HG03060 (cell line): ENCODE data around the gene VSNL1.
"Not testable (repeated sequence)": the region's sequence is repeated elsewhere in the genome, so short reads cannot be mapped to it uniquely, and the experiment has no call there.

ENCODE experiments used
- ATAC-seq: cut with Tn5 transposase; IDR thresholded peaks from one replicate; pipeline ENCODE4 v1.9.1; 2021; ENCODE audit warnings: low read depth, moderate number of reproducible peaks; ENCODE audit not compliant: unreplicated experiment

The VSNL1 gene

GRCh38 chr2:17541531-17541950 lies 1.0 kb downstream of the VSNL1 start:
- ATAC-seq = no peak

GRCh38 chr2:17542471-17542870 lies 2.0 kb downstream of the VSNL1 start:
- ATAC-seq = no peak

- ATAC-seq = no peak
These were observed 2.7 kb downstream of the VSNL1 start for GRCh38 chr2:17543131-17543660.

GRCh38 chr2:17543848-17544247 lies 3.4 kb downstream of the VSNL1 start:
- no peak for ATAC-seq

GRCh38 chr2:17544256-17544655 lies 3.8 kb downstream of the VSNL1 start:
- ATAC-seq = no peak

GRCh38 chr2:17545680-17546613 lies 5.5 kb downstream of the VSNL1 start:
- no peak for ATAC-seq

GRCh38 chr2:17547237-17547636 lies 6.7 kb downstream of the VSNL1 start:
- ATAC-seq = no peak

GRCh38 chr2:17547737-17548136 lies 7.2 kb downstream of the VSNL1 start:
- no peak for ATAC-seq

- ATAC-seq = no peak
These were observed 10.4 kb downstream of the VSNL1 start for GRCh38 chr2:17550907-17551306.

GRCh38 chr2:17555150-17555549 lies 14.7 kb downstream of the VSNL1 start:
- ATAC-seq = no peak

GRCh38 chr2:17557596-17557995 lies 17.1 kb downstream of the VSNL1 start:
- no peak for ATAC-seq

- ATAC-seq = no peak
These were observed 17.6 kb downstream of the VSNL1 start for GRCh38 chr2:17558053-17558452.

GRCh38 chr2:17558878-17559277 lies 18.4 kb downstream of the VSNL1 start:
- ATAC-seq = no peak

- ATAC-seq = not testable (repeated sequence)
These were observed 25.2 kb downstream of the VSNL1 start for GRCh38 chr2:17565726-17566125.

GRCh38 chr2:17571681-17572080 lies 31.2 kb downstream of the VSNL1 start:
- no peak for ATAC-seq

- no peak for ATAC-seq
These were observed 32.7 kb downstream of the VSNL1 start for GRCh38 chr2:17573085-17573803.

GRCh38 chr2:17573804-17574175 lies 33.3 kb downstream of the VSNL1 start:
- ATAC-seq = no peak

GRCh38 chr2:17574406-17575073 lies 34.0 kb downstream of the VSNL1 start:
- no peak for ATAC-seq

- ATAC-seq = no peak
These were observed 36.3 kb downstream of the VSNL1 start for GRCh38 chr2:17576802-17577201.

GRCh38 chr2:17578466-17578928 lies 38.0 kb downstream of the VSNL1 start:
- ATAC-seq = no peak
